Lower leg skin (tissue), 4 donors: ENCODE data around the gene LIG4. TPM values are rescaled to one million over a fixed set of nuclear protein-coding genes. Genes with fewer than 3 reads are reported as not detected.
"Not testable (repeated sequence)": the region's sequence is repeated elsewhere in the genome, so short reads cannot be mapped to it uniquely, and the experiment has no call there.

Experiments
- DNase-seq, 2 donors: peaks; one replicate each; pipeline ENCODE4 v3.0.0-alpha.2; 2019; ENCODE audit warnings: low spot score in 2 of 2
- H3K4me3 ChIP-seq: fragments of 200-600 bp; sonication (generic); 2 replicates; pipeline ENCODE4 v1.5.1; 2017; ENCODE audit warnings: mild to moderate bottlenecking, low read depth; ENCODE audit not compliant: poor library complexity, severe bottlenecking
- CTCF ChIP-seq, 3 donors: fragments of 450-650 bp; IDR thresholded peaks; one replicate each; pipeline ENCODE4 v1.5.1; 2016; ENCODE audit warnings: antibody characterized with exemption in 3 of 3, mild to moderate bottlenecking in 3 of 3, moderate library complexity in 2 of 3
- POLR2A ChIP-seq, 2 donors: fragments of 450-650 bp; IDR thresholded peaks; one replicate each; pipeline ENCODE4 v1.6.1; 2016 to 2017; ENCODE audit warnings: antibody characterized with exemption in 2 of 2, mild to moderate bottlenecking in 1 of 2, moderate library complexity in 1 of 2
- WGBS, 2 donors: methylation state at CpG; one replicate each; pipeline ENCODE4 v1.1.5; 2018; 5-methylcytosine and 5-hydroxymethylcytosine counted together
- intact Hi-C: fragments of 100-400 bp; cut with DNase I; formaldehyde crosslinking; loops from one replicate; pipeline ENCODE4 v1.15.0; 2023; ENCODE audit warnings: low total_unique reads
- total RNA-seq, 4 donors: library from RNA; depleted of rRNA; stranded (reverse); fragments of >200 nt; gene quantifications; one replicate each; pipeline ENCODE4 v1.1.0, GENCODE V29; 2016

The LIG4 gene
- total RNA-seq, 4 donors from 2014 or later = 3.9 to 6.7 (median 5.7) TPM

- TF ChIP-seq CTCF (IDR thresholded peaks at IDR 0.05) = no peak
- no peak for TF ChIP-seq POLR2A (IDR thresholded peaks at IDR 0.05)
- intact Hi-C loops = no loop called here
- H3K4me3 ChIP-seq = peak within 1 kb of the TSS; percentile 94
- DNase-seq = peak; percentile 82 to 97
- WGBS, 2 donors = 1% methylated on average over 34 to 75 of the region's 93 CpGs
Observed at GRCh38 chr13:108218044-108218974, 3.0 kb upstream of the LIG4 start, which contains the start of gene ABHD13. ABHD13 (plus strand) TSS chr13:108218392; CDS start chr13:108229219, 10,827 bp downstream.

DNA sequence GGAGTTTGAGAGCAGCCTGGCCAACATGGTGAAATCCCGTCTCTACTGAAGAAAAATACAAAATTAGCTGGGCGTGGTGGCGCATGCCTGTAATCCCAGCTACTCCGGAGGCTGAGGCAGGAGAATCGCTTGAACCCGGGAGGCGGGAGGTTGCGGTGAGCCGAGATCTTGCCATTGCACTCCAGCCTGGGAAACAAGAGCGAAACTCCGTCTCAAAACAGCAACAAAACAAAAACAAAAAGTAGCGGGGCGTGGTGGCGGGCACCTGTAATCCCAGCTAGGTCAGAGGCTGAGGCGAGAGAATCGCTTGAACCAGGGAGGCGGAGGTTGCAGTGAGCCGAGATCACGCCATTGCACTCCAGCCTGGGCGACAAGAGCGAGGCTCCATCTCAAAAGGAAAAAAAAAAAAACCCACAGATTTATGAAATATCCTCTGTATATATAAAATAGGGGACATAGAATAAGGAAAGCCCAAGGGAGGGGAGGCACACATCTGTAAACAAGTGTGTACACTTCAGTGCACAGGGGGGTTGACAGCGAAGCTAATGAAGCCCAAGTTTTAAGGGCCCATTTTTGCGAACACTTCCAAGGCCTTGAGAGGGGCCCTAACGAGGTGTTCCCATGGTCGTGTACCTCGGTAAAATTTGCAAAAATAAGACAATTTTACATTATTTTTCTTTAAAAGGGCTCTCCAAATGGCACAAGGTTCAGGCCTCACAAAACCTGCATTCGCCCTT is 2.1 kb upstream of the LIG4 start:
- peak overlapping the region; percentile 94 for H3K4me3 ChIP-seq
- 65 to 67% methylated on average over 27 of the region's 27 CpGs for WGBS, 2 donors
- intact Hi-C loops = not testable (repeated sequence)
- peak in 1 of 2 donors; percentile 80 for DNase-seq

DNA sequence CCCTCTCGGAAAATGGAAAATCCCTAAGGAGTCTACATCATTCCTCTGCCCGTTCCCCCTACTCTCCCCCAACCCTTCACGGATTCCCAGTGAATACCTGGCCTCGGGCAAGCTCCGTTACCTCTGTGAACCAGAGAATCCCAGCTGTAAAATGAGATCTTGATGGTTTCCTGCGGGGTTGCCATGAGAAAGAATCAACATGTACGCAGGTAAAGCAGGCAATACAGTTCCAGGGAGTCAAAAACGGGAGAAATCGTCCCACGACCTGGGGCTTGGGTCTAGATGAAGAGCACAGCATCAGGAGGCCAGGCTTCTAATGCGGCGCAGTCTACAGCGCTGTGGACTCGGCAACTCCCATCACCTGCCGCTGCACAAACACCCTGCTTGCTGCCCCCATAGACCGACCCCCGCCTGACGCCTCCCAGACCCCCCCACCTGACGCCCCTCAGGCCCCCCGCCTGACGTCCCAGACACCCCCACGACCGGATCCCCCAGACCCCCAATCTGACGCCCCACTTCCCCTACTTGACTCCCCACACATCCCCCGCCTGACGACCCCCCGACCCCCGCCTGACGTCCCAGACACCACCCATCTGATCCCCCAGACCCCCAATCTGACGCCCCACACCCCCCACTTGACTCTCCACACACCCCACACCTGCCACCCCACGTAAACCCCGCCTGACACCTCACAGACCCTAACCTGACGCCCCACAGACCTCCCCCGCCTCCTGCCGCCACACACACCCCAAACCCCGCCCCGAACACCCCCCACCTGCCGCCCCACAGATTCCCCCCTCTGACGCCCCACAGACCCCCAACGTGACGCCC is 680 bp downstream of the LIG4 start:
- no peak for DNase-seq
- TF ChIP-seq CTCF (IDR thresholded peaks at IDR 0.05) (no peak), POLR2A (IDR thresholded peaks at IDR 0.05) (no peak)
- H3K4me3 ChIP-seq = no peak overlapping the region
- WGBS, 2 donors = 13 to 20% methylated on average over 16 to 25 of the region's 41 CpGs
- intact Hi-C loops = no loop called here

DNA sequence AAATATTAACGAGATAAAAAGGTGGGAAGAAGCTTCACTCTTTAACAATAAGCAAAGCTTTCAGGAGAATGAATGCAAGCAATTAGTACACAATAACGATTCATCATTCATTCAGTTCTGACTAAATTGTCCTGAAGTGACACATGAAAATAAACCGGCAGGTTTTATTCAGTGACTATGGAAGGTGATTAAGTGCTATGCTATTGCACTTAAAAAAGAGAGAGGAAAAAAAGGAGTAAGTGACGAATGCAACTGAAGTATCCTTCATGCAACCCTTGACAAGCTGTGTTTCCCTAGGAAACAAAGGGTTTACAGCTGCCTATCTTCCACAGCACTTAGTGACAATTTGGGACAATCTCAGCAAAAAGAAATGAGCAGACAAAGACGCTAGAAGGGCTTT is 1.4 kb downstream of the LIG4 start:
- intact Hi-C loops = no loop called here
- DNase-seq = no peak
- WGBS, 2 donors = 49 to 53% methylated on average over 5 of the region's 5 CpGs
- TF ChIP-seq CTCF (IDR thresholded peaks at IDR 0.05) (no peak), POLR2A (IDR thresholded peaks at IDR 0.05) (no peak)
- H3K4me3 ChIP-seq = no peak overlapping the region

GRCh38 chr13:108212886-108213285 is 2.5 kb downstream of the LIG4 start:
- no peak for TF ChIP-seq CTCF (IDR thresholded peaks at IDR 0.05)
- no peak for TF ChIP-seq POLR2A (IDR thresholded peaks at IDR 0.05)
- DNase-seq = no peak
- intact Hi-C loops = no loop called here
- WGBS, 2 donors = 84 to 88% methylated on average over 4 of the region's 4 CpGs
- no peak overlapping the region for H3K4me3 ChIP-seq
